NCI-H1930 (cell line): ENCODE data around the gene PABPN1L.
"Not testable (repeated sequence)": the region's sequence is repeated elsewhere in the genome, so short reads cannot be mapped to it uniquely, and the experiment has no call there.

Experiments used
- DNase-seq, 2 experiments: peaks; one replicate each; lab custom pipeline; 2025; lab: John Stamatoyannopoulos, UW

Gene PABPN1L

DNA sequence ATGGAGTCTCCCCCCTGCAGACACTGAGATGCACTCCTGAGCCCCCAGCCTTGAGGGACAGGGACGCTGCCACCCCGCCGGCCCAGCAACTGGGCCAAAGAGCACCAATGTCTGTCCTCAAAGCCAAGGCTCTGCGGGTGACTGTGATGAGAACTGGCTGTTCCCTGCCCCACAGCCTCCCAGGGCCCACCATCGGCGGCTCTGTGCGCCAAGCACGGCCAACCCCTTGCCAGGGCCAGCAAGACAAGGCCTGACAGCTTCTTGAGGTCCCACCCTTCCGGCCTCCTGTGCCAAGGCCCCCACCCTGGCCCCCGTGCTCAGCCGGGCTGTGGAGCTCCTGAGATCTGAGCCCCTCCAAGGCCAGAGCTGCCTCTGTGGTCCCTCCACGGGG, 34.2 kb upstream of the PABPN1L start:
- no peak for DNase-seq

DNA sequence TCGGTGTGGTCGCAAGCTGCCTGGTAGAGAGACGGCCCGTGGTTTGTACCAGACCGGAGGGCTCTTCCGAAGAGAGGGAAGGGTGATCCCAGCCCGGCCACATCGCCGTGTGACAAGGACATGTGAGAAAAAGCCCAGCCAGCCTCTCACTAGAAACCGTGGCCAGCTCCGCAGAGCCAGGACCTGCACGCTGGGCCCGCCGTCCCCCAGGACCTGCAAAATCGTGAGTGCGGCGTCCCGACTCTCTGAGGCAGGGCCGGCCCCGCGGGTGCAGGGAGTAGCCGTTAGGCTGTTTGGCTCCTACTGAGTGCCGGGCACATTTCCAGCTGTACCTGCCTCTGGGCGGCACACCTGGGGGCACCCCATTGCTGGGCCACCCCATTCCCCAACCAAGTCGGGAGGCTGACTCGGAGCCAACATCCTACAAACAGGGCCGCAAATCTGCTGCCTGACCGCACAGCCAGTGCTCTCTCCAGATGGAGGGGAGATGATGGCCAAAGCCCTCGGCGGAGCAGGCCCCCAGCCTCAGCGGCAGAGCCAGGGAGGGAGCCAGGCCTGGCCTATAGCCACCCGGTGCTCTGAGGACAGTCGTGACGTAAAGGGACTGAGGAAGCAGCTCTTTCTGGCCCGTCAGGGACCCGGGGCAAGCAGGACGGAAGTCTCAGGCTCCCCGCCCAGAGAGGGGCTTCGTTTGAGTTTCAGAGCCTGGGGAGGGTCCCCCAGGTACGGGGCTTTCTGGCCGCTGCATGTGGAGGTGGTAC, 33.6 kb upstream of the PABPN1L start:
- no peak for DNase-seq

DNA sequence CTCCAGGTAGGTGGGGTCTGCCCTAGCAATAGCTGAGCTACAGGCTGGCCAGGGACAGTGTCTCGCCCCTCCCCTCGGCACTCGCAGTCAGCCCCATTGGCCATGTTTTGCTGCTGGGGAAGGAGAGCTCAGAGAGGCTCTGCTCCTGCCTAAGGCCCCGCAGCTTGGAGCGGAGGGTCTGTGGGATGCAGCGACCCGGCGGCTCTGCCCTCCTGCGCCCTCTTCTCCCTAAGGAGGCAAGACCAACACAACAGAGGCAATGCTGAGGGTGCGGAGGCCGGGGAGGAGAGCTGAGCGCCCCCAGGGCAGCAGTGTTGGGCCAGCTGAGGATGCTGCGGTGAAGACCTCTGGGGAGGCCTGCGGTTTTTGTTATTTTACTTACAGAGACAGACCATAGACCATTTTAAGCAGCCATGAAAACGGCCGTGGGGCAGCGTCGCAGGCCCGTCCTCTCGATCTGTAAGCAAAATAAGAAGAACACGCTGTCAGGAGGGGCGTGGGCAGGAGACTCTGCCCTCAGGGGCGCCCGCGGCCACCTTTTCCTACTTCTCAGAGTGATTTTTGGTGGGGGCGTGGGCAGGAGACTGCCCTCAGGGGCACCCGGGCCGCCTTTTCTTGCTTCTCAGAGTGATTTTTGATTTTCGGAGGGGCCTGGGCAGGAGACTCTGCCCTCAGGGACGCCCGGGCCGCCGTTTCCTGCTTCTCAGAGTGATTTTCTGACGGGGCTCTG, 31.4 kb upstream of the PABPN1L start:
- DNase-seq, result no peak

DNA sequence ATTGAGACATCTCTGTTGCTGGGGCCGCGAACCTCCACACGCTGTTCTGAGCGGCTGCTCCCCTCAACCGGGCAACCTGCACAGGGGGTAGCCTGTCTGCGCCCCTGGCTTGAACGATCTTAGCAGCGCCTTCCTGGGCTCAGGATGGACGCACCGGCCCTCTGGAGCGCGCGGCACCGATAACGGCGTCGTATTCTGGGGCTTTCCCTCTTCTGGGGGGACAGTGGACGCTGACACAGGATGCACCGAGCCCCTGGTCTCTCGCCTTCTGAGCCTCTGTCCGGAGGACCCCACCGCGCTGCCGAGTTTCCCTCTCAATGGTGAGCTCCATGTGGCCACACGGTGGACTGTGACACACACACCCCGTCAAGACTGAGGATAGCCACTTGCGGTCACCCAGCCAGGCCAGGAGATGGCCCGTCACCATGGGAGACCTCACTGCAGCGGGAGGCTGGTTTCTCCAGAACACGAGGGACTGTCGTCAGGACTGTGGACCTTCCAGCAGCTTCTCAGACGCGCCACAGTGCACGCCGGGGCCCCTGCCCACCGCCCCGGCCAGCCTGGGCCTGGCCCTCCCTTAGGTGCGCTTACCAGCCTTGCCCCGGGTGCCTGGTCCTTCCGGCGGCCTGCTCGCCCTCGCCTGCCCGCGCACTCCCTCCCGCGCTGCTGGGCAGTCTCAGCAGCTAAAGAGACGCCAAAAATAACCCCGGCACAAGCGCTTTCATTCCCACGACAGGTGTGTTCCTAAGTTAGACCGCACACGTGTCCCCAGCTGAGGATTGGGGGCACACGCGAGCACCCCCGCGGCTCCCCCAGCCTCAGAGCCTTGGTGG, 30.0 kb upstream of the PABPN1L start:
- DNase-seq, result no peak

DNA sequence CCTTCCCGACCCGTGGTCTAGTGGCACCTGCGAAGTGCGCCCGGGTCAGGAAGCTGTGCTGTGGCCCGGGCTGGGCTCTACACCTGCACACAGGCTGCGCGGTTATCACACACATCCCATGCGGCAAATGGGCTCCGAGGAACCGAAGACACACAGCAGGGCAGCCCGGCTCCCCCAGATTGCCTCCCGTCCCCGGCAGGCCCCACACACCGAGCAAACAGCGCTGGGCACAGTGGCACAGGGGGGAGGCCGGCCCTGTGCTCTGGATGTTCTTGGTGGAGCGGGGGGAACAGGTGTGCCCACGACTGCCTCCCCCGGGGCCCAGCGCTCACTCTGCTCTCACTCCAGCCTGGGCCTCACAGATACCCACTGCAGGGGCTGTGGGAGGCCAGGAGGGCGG, 28.9 kb upstream of the PABPN1L start:
- DNase-seq, result no peak

DNA sequence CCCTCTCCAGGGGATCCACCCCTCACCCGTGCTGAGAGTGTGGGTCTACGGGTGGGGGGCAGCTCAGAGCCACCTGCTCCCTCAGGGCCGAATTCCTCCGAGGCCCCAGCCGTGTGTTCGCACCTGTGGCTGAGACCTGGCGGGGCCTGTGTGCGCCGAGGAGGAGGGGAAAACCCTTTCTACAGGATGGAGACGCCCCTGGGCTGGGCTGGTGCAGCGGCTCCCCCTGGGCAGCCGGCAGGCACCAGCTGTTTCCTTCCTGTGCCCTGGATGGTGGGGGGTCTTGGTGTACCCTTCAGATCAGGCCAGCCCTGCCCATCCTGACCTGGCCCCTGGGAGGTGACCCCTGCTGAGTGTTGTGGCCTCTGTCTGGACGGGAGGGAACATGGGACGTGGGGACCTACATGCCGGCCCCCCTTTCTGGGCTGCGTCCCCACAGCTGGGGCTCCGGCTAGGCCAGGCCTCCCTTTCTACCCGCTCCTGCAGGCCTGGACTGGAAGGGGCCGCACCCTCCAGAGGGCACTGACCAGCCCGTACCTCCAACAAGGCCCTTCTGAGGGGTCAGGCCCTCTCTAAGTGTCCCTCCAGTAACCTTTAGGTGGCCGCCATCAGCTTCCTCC, 28.3 kb upstream of the PABPN1L start:
- DNase-seq, result no peak

DNA sequence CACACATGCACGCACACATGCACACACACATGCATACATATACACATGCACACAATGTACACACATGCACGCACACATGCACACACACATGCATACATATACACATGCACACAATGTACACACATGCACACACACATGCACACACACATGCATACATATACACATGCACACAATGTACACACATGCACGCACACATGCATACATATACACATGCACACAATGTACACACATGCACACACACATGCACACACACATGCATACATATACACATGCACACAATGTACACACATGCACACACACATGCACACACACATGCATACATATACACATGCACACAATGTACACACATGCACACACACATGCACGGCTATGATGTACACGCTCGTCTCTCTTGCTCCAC, 27.8 kb upstream of the PABPN1L start:
- not testable (repeated sequence) for DNase-seq

DNA sequence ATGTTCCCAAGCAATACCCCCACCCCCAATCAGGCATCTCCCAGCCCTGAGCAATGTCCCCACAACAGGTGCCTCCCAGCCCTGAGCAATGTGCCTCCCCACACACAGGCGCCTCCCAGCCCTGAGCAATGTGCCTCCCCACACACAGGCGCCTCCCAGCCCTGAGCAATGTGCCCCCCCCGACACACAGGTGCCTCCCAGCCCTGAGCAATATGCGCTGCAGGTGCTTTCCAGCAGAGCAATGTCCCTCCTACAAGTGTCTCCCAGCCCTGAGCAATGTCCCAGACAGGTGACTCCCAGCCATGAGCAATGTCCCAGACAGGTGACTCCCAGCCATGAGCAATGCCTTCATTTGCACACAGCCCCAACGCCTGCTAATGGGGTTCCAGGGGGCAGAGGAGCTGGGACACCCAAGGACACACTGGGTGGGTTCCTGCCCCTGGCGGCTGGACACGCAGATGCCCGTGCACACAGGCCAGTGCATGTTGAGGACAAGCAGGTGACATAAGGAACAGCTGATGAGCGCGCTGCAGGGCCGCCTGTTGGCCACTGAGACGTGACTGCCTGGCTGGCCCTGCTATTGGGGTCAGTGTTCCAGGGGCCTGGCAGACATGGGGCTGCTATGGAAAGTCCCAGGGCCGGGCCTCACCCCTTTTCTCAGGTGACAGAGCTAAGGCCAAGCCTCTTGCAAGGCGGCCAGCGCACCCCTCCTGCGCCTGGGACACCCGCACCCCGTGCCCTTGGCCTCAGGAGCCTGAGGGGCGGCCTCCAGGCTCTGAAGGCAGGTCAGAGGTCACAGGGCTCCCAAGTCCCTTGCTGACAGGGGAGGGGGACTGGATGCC, 26.9 kb upstream of the PABPN1L start:
- no peak for DNase-seq

- DNase-seq, result no peak
Observed at GRCh38 chr16:88892065-88892464, 25.6 kb upstream of the PABPN1L start.

- DNase-seq, result no peak
Observed at GRCh38 chr16:88891083-88891482, 24.6 kb upstream of the PABPN1L start.

DNA sequence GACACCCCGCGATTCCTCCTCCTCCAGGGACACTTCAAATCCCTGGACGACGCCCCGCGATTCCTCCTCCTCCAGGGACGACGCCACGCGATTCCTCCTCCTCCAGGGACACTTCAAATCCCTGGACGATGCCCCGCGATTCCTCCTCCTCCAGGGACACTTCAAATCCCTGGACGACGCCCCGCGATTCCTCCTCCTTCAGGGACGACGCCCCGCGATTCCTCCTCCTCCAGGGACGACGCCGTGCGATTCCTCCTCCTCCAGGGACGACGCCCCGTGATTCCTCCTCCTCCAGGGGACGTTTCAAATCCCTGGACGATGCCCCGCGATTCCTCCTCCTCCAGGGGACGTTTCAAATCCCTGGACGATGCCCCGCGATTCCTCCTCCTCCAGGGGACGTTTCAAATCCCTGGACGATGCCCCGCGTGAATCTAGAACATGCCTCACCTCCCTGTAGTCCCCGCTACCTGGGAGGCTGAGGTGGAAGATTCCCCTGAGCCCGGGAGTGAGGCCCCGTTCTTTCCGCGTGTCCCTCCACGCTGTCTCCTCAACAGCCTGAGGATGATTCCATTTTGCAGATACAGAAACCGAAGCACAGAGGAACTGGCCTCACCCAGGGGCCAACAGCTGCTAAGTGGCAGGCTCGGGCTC, 23.4 kb upstream of the PABPN1L start:
- DNase-seq, result not testable (repeated sequence)

- DNase-seq, result no peak
Observed at GRCh38 chr16:88888461-88889387, 22.3 kb upstream of the PABPN1L start.

GRCh38 chr16:88888057-88888456, 21.6 kb upstream of the PABPN1L start:
- no peak for DNase-seq

DNA sequence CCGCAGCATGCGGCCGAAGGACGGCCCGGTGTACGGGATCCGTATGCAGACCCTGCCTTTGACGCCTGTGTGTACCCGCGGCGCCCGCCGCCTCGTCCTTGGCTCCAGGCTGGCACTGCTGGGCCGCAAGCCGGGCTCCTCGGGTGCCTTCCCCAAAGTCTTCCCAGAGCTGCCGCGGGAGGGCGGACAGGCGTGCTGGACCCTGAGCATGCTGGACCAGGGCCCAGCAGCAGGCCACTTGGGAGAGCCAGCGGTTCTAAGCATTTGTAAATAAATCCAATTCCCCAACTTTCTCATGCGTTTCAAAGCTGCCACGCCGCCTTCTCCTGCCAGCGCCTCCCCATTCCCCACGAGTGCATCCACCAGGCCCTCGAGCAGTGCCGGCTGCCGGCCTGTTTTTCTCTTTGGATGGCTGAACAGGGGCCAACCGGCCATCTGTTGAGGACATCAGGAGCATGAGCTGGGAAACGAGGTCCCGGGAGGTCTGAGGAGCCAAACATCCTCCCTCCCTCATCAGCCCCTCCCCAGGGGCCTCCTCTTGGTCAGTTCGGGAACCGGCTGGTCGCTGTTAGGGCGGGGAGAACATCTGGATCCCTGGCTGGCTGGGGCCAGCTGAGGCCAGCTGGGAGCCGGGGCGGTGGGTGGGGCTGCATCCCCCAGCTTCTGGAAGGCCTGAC, 20.5 kb upstream of the PABPN1L start:
- no peak for DNase-seq

- no peak for DNase-seq
Observed at GRCh38 chr16:88886420-88886844, 20.0 kb upstream of the PABPN1L start.

GRCh38 chr16:88885693-88886280, 19.3 kb upstream of the PABPN1L start:
- no peak for DNase-seq

GRCh38 chr16:88884569-88885271, 18.3 kb upstream of the PABPN1L start:
- no peak for DNase-seq

- DNase-seq, result no peak
Observed at GRCh38 chr16:88883946-88884345, 17.5 kb upstream of the PABPN1L start.
